ENCODE results near the gene ABCC11.

Gene ABCC11

DNA sequence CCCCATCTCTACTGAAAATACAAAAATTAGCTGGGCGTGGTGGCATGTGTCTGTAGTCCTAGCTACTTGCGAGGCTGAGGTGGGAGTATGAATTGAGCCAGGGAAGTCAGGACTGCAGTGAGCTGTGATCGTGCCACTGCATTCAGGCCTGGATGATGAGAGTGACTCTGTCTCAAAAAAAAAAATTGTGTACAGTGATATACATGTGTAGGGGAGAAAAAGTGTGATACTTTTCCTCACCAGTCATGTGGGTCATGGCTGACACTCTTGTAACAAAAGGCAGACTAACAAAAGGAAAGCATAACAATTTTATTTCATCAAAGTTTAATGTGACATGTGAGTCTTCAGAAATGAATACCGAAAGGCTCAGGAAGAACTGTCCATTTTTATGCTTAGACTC is 89.5 kb downstream of the ABCC11 start:
- no peak for DNase-seq

DNA sequence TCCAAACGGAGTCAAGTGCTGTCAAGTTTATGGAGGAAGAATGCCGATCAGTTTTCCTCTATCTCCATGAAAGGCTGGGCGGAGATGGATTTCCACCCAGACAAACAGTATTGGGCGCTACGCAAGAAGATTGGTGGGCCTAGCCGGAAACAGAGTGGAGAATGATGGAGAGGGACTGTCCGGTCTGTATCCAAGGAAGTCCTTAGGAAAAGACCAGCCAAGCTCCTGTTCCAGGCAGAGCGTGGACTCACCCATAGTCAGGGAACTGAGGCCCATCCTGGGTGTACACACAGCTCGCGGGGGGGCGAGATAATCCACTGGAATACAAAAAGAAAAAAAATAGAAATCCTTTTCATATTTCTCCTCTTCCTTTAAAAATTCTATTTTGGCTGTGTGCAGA is 90.0 kb downstream of the ABCC11 start:
- no peak for DNase-seq

DNA sequence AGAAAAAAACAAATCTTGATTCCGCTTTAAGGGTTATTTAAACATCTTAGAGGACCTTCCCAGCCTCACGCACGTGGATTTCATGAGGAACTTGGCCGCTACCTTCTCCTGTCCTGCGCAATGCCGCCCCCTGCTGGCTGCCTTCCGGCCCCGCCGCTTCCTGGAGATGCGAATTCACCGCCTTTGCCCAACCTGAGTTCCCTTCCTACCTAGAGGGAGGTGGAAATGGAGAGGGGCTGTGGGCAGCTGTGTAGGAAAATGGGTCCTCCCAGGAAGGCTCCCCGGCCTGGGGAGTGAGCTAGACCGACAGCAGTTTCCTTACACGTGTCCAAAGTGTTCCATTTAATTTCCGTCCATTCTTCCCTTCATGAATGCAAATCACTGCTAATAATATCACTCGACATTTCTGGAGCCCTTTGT is 90.5 kb downstream of the ABCC11 start:
- DNase-seq: peak; percentile 80

DNA sequence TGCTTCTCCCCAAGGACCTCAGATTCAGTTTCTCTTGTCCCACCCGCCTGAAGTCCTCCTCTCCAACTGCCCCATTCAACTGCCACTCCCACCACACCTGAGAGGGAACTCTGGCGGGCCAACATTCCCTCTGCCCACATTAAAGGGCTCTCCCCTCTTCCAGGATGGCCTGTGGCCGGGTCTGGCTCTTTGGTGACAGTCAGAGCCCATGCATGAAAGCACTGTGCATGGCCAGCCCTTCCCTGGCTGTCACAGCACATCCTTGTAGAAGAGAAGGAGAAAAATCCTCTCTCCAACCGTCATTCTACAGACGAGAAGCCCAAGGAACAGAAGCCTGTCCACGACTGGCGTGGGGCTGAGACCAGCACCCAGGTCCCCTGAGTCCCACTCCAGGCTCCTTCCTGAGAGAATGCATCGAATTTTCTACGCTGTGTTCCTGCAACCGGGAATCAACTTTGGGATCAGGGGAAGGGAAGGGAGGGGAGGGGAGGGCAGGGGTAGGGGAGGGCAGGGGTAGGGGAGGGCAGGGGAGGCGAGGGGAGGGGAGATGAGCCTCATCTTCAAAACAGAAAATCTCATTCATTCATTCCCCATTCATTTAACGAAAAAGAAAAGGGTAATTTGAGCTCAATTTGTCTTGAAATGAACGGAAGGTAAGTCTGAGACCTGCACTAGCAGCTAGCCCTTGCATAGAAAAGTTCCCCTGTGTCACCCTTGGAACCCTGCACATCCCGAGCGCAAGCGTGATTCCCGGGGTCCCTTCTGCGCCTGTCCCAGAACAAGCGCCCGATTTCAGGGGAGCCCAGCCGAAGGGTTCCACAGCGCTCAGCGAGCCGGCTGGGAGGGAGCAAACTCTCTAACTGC is 91.2 kb downstream of the ABCC11 start, which contains the start of gene ABCC12:
TSS of gene ABCC12 (minus strand) at position 68 of the 864 bp plus-strand sequence. CDS start 9,569 bp downstream, outside the sequence.
- no peak for DNase-seq

DNA sequence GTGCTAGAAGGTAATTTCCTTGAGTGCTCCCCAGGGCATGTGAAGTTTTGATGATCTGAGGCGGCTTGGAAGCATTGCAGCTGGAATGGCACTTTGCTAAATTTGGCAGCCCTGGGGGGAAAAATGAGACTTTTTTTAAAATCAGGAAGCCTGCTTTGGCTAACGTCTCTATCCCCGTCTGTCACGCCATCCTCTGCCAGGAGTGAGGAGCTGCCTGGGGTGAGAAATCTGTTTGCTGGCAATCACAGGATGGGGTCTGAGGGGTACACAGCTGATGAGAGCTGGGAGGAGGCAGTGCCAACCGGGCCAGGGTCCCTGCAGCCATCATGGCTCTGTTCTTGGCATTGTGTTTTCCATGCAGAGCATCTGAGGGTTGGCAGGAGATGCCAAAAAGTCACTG is 93.6 kb downstream of the ABCC11 start:
- DNase-seq: no peak

DNA sequence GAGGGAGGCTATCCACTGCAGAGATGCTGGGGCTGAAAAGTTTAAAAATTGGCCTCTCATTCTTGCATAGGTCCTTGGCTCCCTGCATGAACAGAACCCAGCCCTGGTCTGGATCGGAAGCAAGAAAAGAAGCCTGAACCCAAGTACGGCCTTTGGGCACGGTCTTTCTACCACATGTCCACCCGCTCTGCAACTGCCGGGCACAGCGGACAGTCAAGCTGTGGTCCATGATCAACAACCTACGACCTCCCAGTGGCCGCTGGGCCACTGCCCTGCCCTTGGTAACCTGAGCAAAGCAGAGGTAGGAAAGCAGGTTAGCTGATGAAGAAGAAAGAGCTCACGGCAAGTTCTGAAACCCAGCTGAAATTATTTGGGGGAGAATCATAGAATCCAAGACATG is 95.1 kb downstream of the ABCC11 start:
- no peak for DNase-seq

DNA sequence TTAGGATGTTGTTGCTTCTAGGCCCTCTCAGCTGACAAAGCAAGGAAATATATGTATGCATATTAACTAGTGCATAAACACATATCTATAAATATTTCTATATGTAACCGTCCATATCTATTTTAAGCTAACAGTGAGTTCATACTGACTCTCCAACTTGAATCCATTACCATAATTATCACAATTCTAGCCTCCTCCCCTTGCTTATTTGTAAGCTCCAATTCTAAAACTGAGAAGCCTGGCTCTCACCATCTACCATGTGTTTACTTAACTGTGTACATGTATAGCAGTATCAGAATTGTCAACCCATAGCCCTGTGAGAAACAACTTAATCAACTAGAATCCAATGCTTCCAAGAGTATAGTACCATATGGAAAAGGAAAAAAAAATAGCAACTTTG is 96.6 kb downstream of the ABCC11 start:
- DNase-seq: no peak

DNA sequence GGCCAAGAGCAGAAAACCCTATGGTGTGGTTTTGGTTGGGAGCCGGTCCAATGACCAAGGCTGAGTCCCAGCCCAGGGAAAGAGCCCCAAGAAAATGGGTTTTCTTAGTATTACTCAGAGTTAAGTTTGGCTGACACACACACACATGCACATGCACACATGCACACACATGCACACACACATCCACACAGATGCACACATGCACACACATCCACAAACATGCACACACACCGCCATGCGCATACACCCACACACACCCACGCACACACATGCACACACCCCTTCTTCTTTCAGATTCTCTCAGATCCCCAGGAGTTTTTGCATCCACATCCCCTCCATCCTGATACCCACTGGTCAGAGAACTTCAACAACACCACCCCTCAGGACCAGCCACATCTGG is 100.6 kb downstream of the ABCC11 start:
- DNase-seq: no peak

DNA sequence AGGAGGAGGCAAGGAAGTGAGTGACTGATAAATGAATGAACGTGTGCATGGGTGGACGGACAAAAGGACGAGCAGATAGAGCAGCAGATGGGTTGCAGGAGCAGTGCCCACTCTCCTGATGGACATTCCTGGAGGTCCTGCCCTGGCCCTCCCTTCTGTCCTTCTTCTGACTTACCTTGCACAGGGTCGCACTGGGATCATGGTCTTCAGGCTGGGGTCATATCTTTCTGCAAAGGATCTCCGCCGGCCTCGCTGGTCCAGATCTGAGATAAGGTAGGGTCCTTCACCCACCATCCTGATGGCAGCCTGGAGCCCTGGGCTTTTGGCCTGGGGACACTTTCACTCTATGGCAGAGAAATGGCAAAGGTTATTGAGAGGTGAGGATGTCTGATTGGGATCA is 101.2 kb downstream of the ABCC11 start:
- no peak for DNase-seq

DNA sequence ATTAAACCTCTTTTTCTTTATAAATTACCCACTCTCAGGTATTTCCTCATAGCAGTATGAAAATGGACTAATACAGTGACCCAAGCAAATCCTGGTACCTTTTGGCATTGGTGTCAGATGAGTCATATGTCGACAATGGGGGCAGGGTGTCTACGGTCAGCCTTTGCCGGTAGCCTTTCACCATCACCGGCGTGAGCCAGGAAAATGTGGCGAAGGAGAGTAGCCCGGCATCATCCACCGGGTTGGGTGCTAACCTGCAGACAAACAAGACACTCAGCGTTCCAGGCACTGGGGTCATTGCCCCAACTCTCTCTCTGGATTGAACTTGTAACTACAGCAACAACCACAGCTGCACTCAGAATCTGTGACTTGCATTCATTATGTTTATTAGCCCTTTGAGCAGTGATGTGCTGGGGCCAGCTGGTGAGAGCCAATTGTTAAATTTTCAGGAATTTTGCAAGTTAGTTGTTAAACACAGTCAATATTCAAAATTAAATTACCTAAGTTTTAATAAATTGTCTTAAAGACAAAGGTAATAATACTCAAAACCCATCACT is 103.4 kb downstream of the ABCC11 start:
- DNase-seq: no peak

DNA sequence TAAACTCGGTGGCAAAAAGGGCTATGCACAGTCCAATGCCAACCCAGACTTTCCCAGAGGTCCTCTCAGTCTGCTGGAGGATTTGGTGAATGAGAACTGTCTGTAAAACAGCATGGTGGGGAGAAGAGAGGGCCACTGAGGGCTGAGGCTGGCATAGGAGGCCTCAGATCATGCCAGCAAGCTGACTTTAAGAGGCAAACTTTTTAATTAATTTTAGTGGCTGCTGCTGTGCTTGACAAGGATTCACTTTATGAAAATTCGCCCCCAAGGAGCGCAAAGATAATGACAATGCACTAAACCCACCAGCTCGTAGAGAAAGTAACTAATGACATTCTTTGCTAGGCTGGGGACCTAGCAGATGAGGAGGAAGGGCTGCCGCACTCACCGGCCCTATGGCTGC is 106.5 kb downstream of the ABCC11 start:
- no peak for DNase-seq

DNA sequence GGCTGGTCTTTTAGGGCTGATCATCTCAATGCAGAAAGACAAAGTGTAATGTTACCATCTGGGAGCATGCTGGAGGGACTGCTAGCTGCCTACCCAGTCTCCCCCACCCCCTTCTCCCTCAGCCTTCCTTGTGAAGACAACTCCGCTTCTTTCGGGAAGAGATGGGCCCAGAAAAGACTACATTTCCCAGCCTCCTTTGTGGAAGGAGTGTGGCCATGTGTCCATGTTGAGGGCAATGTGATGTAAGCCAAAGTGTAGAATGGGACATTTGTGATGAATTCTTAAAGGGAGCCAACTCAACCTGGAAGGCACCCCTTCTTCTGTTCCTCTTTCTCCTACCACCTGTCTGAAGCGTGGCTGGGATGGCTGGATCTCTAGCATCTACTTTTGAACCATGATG is 107.8 kb downstream of the ABCC11 start:
- DNase-seq: no peak

DNA sequence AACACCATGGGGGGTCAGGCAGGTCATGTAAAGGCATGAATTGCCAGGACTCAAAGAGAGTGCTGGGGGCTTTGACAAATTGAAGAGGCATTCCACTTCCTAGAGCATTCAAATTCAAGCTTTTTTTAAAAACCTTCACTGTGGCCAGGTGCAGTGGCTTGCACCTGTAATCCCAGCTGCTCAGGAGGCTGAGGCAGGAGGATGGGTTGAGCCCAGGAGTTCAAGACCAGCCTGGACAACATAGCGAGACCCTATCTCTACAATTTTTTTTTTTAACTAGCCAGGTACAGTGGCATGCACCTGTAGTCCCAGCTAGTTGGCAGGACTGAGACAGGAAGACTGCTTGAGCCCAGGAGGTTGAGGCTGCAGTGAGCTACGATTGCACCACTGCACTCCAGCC is 108.8 kb downstream of the ABCC11 start:
- DNase-seq: no peak

DNA sequence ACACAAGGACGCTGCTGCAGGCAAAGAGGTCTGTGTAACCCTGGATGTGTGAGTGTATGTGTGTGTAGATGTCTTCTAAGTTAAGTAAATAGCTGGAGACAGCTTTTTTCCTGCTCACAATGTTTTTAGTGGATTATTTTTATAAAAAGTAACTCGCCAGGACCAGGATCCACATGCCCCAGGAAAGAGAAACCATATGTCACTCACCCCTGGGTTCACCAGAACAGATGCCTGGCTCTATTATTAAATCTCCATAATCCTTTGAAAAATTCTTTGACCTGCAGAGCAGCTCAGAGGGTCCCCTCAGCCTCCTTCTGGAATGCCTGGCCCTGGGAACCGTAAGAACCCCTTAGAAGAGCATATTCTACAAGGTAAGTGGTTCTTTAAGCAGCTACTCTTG is 109.5 kb downstream of the ABCC11 start:
- DNase-seq: no peak

DNA sequence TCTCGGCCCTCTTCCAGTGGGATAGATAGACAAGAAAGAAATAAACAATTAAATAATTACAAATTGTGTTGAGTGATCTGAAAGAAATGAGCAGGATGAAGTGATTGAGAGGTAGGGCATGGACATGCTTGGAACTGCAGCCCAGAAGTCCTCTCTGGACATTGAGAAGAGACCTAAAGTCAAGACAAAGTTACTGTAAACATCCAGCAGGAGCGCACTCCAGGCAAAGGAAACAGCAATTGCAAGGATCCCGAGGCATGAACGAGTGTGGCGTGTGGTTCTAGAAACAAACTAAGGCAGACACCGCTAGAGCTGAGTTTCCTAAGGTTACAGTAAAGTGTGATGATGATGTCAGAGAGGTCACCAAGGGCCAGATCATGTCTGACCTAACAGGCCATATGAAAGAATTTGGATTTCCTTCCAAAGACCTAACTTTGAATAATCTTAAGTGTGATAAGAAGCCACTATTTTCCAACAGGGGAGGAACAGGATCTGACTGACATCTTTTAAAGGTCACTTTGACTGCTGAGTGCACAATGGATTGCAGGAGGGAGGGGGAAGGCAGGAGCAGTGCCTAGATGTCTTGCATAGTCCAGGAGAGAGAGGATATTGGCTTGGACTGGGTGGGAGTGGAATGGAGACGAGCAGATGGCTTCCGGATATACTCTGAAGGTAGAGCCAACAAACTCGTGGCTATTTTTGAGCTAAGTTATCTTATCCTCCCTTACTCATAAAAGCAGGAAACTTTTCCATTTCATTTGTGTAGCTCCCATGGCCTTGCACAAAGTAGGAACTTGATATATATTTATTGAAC is 110.6 kb downstream of the ABCC11 start:
- DNase-seq: no peak

DNA sequence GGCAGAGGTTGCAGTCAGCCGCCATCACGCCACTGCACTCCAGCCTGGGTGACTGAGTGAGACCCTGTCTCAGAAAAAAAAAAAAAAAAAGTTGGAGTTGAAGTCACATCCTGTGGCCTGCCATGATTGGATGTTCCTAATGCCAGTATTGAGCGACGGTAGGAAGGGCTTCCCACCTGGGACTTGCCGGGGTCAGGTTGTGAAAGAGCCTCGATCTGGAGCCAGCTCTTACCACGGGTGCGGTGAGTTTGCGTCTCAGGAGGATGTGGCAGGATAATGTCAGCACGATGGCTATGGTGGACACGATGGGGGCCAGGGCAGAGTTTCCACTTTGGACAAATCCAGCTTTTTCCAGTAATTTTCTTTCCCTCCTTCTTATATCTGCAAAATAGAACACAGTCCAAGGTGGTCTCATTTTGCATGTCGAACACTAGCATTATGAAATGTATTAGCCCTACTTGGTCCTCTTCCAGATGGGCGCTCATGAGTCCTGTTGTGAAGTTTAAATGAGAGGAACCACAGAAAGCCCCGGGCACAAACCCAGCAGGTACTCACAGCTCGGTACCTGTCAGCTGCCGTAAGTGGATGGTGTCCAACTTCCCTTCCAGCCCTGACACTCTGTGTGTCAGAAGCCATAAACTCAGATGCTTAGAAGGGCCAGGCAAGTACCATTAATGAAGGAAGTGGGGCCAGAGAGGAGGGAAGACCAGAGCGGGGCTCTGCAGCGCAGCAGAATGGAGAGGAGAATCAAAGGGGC is 113.7 kb downstream of the ABCC11 start:
- DNase-seq: no peak

DNA sequence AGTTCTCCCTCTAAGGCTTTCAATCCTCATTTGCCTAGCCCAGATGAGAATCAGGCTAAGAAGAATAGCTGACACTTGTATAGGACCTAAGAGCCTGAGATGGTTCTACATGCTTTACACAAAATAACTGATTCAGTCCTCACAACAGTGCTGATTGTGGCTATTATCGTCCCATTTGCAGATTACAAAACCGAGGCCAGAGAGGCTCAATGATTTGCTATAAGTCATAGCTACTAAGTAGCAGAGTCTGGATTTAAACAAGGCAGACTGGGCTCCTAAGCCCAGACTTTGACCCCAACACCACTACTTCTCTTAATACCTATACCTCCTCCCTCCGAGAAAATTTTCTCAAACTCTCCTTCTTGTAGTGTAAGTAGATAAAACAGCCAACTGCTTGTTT is 114.6 kb downstream of the ABCC11 start:
- no peak for DNase-seq

DNA sequence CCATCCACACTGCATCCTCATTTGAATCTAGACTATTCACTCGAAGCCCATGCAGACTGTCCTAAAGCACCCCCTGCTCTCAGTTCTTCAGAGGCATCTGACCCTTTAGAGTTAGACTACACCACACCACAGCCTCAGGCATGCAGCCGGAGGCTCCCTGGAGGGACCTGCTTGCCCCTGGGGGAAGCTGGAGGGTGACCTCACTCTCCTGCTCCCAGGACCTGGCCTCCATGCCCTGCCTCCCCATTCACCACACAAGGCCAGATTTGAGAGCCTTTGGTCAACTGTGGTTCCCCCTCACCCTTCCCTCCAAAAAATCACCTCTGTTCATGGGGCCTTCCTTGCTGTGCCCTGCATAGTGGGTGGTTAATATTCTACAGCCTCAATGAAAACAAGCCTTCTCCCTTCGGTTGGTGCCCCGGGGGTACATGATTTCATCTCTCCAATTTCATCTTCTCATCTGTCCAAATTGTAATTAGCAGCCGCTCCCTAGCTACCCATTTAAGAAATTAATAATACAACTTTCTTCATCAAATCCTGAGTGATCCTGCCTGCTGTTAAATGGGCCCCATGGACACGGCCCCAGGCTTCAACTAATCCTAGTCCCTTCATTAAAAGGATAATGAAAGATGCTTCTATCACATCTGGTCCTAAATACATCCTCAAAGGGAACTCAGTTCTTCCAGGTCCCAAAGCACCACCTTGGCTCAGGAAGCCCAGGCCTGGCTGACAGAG is 116.0 kb downstream of the ABCC11 start:
- no peak for DNase-seq

DNA sequence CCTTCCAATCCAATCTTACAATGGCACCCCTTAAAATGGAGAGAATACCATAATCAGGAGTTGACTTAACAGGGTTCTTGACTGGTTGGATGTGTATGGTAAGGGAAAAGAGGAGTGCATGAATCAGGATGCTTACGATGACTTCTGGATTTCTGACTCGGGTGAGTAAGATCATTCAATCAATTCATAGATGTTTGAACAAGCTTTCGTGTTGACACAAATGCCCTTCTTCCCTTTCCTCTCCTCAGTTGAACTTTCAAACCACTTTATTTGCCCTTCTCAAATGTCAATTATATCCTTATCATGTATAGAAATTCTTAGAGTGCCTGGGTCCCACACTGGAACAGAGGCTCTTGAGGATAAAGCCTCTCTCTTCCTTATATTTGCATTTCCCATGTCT is 117.4 kb downstream of the ABCC11 start:
- DNase-seq: no peak

DNA sequence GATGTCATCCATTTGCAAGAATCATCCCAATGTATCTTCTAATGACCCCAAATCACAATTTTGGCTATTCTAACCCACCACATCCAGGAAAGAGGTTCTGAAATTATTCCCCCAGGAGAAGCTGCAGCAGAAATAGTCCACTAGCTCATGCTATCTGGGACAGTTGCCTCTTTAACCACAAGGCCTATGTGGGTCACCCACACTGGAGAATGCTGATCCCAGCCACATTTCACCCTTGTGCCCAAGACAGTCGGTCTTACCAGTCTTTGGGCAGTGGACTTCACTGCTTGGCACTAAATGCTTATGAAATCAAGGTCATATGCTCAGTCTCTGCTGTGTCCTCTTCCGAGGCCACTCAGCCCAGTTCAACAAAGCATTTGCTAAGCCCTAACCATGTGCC is 118.6 kb downstream of the ABCC11 start:
- no peak for DNase-seq

DNA sequence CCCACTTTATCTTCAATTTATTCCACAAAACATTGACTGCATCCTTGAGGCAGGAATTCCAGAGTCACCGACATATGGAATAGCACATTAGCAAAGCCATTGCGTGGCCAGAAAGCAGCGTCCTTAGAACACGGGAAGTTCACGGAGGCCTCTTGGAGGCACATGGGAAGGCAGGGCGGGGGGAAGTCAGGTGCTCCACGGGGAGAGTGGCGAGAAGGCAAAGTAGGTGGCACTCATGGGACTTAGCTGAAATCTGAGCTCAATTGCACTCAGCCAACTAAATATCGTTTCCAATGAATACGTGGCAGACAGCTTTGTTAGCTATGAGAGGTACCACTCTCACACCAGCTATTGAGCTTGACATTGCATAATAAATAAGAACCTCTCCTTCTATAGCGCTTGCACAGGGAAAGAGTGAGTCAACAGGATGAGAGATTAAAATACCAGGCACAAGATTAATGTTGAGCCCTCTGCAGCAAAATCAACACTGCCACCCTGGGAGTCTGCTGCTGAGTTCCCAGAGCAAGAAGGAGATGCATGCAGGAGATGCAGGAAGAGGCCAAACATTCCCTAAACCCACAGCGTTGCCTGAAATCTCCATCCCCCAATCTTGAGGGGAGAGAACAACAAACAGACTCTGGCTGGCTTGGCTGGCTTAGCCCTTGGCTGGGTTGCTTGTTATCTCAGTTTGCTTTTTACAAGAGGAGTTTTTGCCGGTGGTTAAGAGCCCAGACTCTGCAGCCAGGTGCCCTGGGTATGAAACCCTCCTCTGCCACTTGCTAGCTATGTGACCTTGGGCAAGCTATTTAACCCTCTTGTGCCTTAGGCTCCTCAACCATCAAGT is 120.3 kb downstream of the ABCC11 start:
- no peak for DNase-seq
